ENCODE data around the gene WNK3. TPM values are rescaled to one million over a fixed set of nuclear protein-coding genes. Genes with fewer than 3 reads are reported as not detected.

Gene WNK3
- total and polyA plus RNA-seq, 2 donors (not counting 3 experiments of a cell fraction or from before 2014, with no cell fraction given): 0.30 to 2.7 TPM

DNA sequence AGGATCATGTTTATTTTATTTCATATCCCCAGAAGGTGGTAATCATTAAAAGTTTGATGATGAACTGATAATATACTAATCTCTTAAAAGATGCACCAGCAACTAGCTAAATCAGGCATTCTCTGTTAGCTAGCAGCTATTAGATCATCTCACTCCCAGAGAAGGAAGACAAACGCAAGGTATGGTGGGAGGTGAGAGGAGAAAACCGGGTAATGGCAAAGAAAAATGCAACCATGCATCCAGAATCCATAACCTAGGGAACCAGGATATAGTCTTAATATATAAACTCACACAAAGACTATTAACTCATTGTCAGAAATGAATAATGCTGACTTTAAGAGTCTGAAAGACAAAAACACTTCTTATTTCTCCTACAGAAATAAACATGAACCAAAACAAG, 66.1 kb downstream of the WNK3 start:
- DNase-seq (ENCODE audit: low read depth, low spot score) (no peak), FAIRE-seq (no peak)
- Histone ChIP-seq H3K9me3 (replicated peaks; ENCODE audit: control insufficient read depth, insufficient read depth, low read length) (no peaks in the 10 kb centered on the region), H3K4me3 (replicated peaks in 1 of 3; ENCODE audit: insufficient read depth in 1 of 3, low read depth in 1 of 3, low read length in 3 of 3) (no peak overlapping the region), H3K4me2 (ENCODE audit: insufficient read depth, low read length) (no peak overlapping the region), H3K36me3 (ENCODE audit: control insufficient read depth in 2 of 2, extremely low read depth in 1 of 2, insufficient read depth in 2 of 2, low read length in 2 of 2) (no peaks in the 10 kb centered on the region), H3K79me2 (ENCODE audit: control insufficient read depth, insufficient read depth, low read length) (no peaks in the 10 kb centered on the region), H3K27me3 (ENCODE audit: control insufficient read depth in 2 of 2, insufficient read depth in 2 of 2, low read length in 2 of 2) (no peaks in the 10 kb centered on the region), H3K27ac (ENCODE audit: insufficient read depth, low read depth, low read length) (no peak overlapping the region), H3K4me1 (ENCODE audit: control insufficient read depth, extremely low read depth, insufficient read depth, low read length) (no peaks in the 10 kb centered on the region), H3K9ac (replicated peaks; ENCODE audit: extremely low read depth, insufficient read depth, low read length) (no peak overlapping the region), H4K20me1 (replicated peaks; ENCODE audit: control insufficient read depth, extremely low read depth, insufficient read depth, low read length) (no peaks in the 10 kb centered on the region), H3K9me1 (replicated peaks; ENCODE audit: control insufficient read depth, extremely low read depth, insufficient read depth, low read length) (no peaks in the 10 kb centered on the region), H2AFZ (ENCODE audit: low read depth, low read length) (no peak overlapping the region)
- no TSS peak for BruUV-seq (replicated peaks)
- TF ChIP-seq EZH2 (IDR thresholded peaks at IDR 0.05; ENCODE audit: borderline replicate concordance, low read depth, low read length, severe bottlenecking) (no peak), FOS (IDR thresholded peaks at IDR 0.05; ENCODE audit: borderline replicate concordance, insufficient read depth, low read length) (no peak), MAX (IDR thresholded peaks at IDR 0.05; ENCODE audit: insufficient read depth, insufficient read length) (no peak), MYC (IDR thresholded peaks at IDR 0.05; ENCODE audit: low read depth, low read length) (no peak), GATA2 (IDR thresholded peaks at IDR 0.05; ENCODE audit: insufficient read depth, insufficient read length, low read depth, low read length) (no peak)
- CTCF ChIA-PET: no interaction called here
- intact Hi-C loops (cut with micrococcal nuclease) (no loop called here), dilution Hi-C loops (cut with MboI; ENCODE audit: extremely low pct_ligation_motif_present, low sequenced_read_pairs) (no loop called here)
- POLR2A ChIA-PET: no interaction called here

DNA sequence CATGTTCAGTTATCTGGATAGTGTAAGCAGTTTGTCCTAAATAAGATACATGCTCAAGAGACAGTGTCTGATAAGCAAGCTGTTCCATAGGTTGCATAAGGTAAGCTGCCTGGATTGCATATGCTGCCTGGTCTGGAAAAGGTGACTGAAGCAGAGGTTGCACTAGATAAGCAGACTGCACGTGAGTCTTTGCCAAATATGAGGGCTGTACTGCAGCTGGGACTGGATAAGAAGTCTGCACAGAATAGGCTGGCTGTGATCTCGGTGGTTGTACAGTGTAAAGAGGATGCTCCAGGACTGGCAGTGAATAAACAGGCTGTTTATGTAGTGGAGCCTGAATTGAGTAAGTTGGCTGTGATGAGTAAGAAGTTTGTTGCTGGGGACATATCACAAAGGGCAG, 68.9 kb downstream of the WNK3 start:
- Histone ChIP-seq H3K27ac (ENCODE audit: insufficient read depth, low read depth, low read length) (no peak overlapping the region), H3K4me3 (replicated peaks in 1 of 3; ENCODE audit: insufficient read depth in 1 of 3, low read depth in 1 of 3, low read length in 3 of 3) (no peak overlapping the region), H2AFZ (ENCODE audit: low read depth, low read length) (no peak overlapping the region), H4K20me1 (replicated peaks; ENCODE audit: control insufficient read depth, extremely low read depth, insufficient read depth, low read length) (no peaks in the 10 kb centered on the region), H3K9ac (replicated peaks; ENCODE audit: extremely low read depth, insufficient read depth, low read length) (no peak overlapping the region), H3K79me2 (ENCODE audit: control insufficient read depth, insufficient read depth, low read length) (no peaks in the 10 kb centered on the region), H3K4me2 (ENCODE audit: insufficient read depth, low read length) (no peak overlapping the region), H3K27me3 (ENCODE audit: control insufficient read depth in 2 of 2, insufficient read depth in 2 of 2, low read length in 2 of 2) (no peaks in the 10 kb centered on the region), H3K9me3 (replicated peaks; ENCODE audit: control insufficient read depth, insufficient read depth, low read length) (no peaks in the 10 kb centered on the region), H3K4me1 (ENCODE audit: control insufficient read depth, extremely low read depth, insufficient read depth, low read length) (no peaks in the 10 kb centered on the region), H3K9me1 (replicated peaks; ENCODE audit: control insufficient read depth, extremely low read depth, insufficient read depth, low read length) (no peaks in the 10 kb centered on the region), H3K36me3 (ENCODE audit: control insufficient read depth in 2 of 2, extremely low read depth in 1 of 2, insufficient read depth in 2 of 2, low read length in 2 of 2) (no peaks in the 10 kb centered on the region)
- CTCF ChIA-PET: no interaction called here
- TF ChIP-seq MAX (IDR thresholded peaks at IDR 0.05; ENCODE audit: insufficient read depth, insufficient read length): no peak
- no peak for TF ChIP-seq JUN (IDR thresholded peaks at IDR 0.05; ENCODE audit: borderline replicate concordance, insufficient read depth, insufficient read length, low read depth)
- no peak for TF ChIP-seq EZH2 (IDR thresholded peaks at IDR 0.05; ENCODE audit: borderline replicate concordance, low read depth, low read length, severe bottlenecking)
- TF ChIP-seq GATA2 (IDR thresholded peaks at IDR 0.05; ENCODE audit: insufficient read depth, insufficient read length, low read depth, low read length): no peak
- no peak for TF ChIP-seq FOS (IDR thresholded peaks at IDR 0.05; ENCODE audit: borderline replicate concordance, insufficient read depth, low read length)
- TF ChIP-seq POLR2AphosphoS5 (IDR thresholded peaks at IDR 0.05; ENCODE audit: insufficient read depth, low read depth, low read length): no peak
- TF ChIP-seq POLR2A (IDR thresholded peaks at IDR 0.05; ENCODE audit: low read depth, low read length): no peak
- no TSS peak for BruUV-seq (replicated peaks)
- intact Hi-C loops (cut with micrococcal nuclease) (no loop called here), dilution Hi-C loops (cut with MboI; ENCODE audit: extremely low pct_ligation_motif_present, low sequenced_read_pairs) (no loop called here)
- FAIRE-seq (peak; percentile 55), DNase-seq (ENCODE audit: low read depth, low spot score) (no peak)
- POLR2A ChIA-PET: no interaction called here
